Fibroblast of mammary gland (primary cell): ENCODE results near the gene IL23A.
A peak's percentile ranks its signal among the peaks of the same experiment; 100 is the strongest.

Source experiments
- DNase-seq: peaks from one replicate; pipeline ENCODE4 v3.0.0-alpha.2; 2010; ENCODE audit warnings: low read depth
- H3K4me3 ChIP-seq: 2 replicates; pipeline ENCODE4 v1.5.1; 2011; ENCODE audit warnings: low read depth, mild to moderate bottlenecking, low read length, moderate library complexity; ENCODE audit not compliant: control insufficient read depth
- TF ChIP-seq, protein P1 (sequence below): conservative IDR thresholded peaks from 2 replicates; pipeline ENCODE4 v1.5.1; 2011; ENCODE audit warnings: low read depth, low read length, inconsistent platforms; ENCODE audit not compliant: control insufficient read depth, insufficient read depth

The IL23A gene

DNA sequence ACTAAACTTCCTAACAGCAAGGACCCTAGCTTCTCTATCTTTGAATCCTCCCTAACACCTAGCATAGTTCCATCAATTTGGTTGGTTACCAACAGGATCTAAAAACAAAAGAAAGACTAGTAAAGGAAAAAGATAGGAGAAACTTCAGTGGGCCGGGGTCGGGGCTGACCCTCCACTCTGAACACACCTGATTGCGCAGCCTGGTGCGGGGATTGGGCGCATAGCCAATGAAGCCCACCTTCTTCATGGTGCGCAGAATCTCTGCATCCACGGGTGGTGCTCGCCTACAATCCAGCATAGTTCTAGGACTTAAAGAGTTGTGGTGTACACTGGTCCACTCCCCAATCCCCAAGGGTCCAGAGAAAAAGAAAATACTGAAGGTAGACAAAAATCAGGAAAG is 12.6 kb upstream of the IL23A start:
- no peak for DNase-seq
- TF ChIP-seq, protein P1, sequence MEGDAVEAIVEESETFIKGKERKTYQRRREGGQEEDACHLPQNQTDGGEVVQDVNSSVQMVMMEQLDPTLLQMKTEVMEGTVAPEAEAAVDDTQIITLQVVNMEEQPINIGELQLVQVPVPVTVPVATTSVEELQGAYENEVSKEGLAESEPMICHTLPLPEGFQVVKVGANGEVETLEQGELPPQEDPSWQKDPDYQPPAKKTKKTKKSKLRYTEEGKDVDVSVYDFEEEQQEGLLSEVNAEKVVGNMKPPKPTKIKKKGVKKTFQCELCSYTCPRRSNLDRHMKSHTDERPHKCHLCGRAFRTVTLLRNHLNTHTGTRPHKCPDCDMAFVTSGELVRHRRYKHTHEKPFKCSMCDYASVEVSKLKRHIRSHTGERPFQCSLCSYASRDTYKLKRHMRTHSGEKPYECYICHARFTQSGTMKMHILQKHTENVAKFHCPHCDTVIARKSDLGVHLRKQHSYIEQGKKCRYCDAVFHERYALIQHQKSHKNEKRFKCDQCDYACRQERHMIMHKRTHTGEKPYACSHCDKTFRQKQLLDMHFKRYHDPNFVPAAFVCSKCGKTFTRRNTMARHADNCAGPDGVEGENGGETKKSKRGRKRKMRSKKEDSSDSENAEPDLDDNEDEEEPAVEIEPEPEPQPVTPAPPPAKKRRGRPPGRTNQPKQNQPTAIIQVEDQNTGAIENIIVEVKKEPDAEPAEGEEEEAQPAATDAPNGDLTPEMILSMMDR = no peak
- no peak overlapping the region for H3K4me3 ChIP-seq

GRCh38 chr12:56326533-56326932 is 12.2 kb upstream of the IL23A start:
- no peak for DNase-seq
- TF ChIP-seq, protein P1 = no peak
- H3K4me3 ChIP-seq = no peak overlapping the region

DNA sequence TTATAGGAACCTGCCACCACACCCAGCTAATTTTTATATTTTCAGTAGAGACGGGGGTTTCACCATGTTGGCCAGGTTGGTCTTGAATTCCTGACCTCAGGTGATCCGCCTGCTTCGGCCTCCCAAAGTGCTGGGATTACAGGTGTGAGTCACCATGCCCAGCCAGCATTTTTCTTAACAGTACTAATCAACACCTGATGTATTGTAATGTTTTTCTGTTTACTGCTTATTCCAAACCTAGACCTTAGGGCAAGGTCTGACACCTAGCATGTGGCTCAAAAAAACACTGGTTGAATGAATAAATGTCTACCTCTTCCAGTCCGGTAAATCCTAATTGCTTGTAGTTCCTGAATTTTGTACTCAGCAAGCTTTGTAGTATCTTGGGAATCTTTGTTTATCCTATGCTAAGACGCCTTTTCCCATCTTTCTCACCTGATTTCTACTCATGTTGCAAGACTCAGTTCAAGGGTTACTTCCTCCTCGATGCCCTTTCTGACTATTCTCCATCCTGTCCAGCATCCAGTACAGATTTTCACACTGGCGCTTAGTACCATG is 7.7 kb upstream of the IL23A start:
- TF ChIP-seq, protein P1 = no peak
- H3K4me3 ChIP-seq = no peak overlapping the region
- no peak for DNase-seq

- no peak for DNase-seq
- TF ChIP-seq, protein P1 = no peak
These were observed 6.0 kb upstream of the IL23A start for GRCh38 chr12:56332512-56333196.

DNA sequence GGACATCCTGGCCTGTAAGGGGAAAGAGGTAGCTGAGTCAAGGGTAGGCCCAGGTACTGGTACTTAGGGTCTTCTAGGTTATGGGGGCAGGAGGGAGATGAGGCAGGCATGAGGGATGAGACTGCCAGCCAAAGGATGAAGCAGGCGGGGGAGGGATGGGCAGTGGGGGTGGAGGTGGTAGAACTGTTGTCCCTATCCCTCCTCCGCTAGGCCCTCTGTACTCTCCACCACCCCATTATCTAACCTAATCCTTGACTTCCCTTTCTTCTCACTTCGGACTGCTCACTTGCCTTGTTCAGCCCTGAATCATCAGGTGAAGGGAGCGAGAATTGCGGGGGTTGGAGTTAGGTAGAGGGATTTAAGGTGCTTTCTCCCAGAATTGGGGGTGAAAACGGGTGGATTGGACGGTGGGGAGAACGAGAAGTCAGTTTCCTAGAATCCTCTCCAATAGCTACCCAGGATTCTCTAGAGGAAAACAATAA is 5.4 kb upstream of the IL23A start:
- H3K4me3 ChIP-seq = peak overlapping the region; percentile 80
- TF ChIP-seq, protein P1 = no peak
- no peak for DNase-seq

More at GRCh38 chr12:56332512-56333196, 6.0 kb upstream of the IL23A start:
- peak overlapping the region; percentile 80 for H3K4me3 ChIP-seq

GRCh38 chr12:56333679-56334489 is 4.8 kb upstream of the IL23A start, which contains the start of gene PAN2:
Gene PAN2 (minus strand): TSS chr12:56334000. CDS start chr12:56333094, 906 bp downstream.
- H3K4me3 ChIP-seq = peak within 1 kb of the TSS; percentile 80
- TF ChIP-seq, protein P1 = peak; percentile 67
- DNase-seq = peak; percentile 98
